Liver (tissue), 9 donors: Measurements from ENCODE around the gene LRRC72. TPM values are rescaled to one million over a fixed set of nuclear protein-coding genes. Genes with fewer than 3 reads are reported as not detected.
"Not testable (repeated sequence)": the region's sequence is repeated elsewhere in the genome, so short reads cannot be mapped to it uniquely, and the experiment has no call there.

ENCODE experiments used
- DNase-seq: peaks from one replicate; pipeline ENCODE4 v3.0.0-alpha.2; 2017; ENCODE audit warnings: low spot score
- H3K27ac ChIP-seq, 2 donors: one replicate each; pipeline ENCODE4 v1.7.0; 2013; ENCODE audit warnings: inconsistent platforms in 2 of 2, low read length in 2 of 2, control low read depth in 1 of 2, low read depth in 1 of 2, mild to moderate bottlenecking in 1 of 2
- H3K27me3 ChIP-seq, 4 donors: one replicate each; pipeline versions ENCODE4 v1.6.1 to v1.7.0; 2013; ENCODE audit warnings: low read length in 3 of 4, inconsistent platforms in 1 of 4, mild to moderate bottlenecking in 1 of 4, moderate library complexity in 1 of 4; ENCODE audit not compliant: control insufficient read depth in 4 of 4, insufficient read depth in 4 of 4
- H3K36me3 ChIP-seq, 4 donors: one replicate each; pipeline versions ENCODE4 v1.6.1 to v1.7.0; 2013; ENCODE audit warnings: low read length in 3 of 4, mild to moderate bottlenecking in 3 of 4, low read depth in 1 of 4, moderate library complexity in 1 of 4; ENCODE audit not compliant: control insufficient read depth in 4 of 4, insufficient read depth in 3 of 4
- H3K4me1 ChIP-seq, 4 donors: one replicate each; pipeline versions ENCODE4 v1.6.1 to v1.7.0; 2013; ENCODE audit warnings: low read length in 3 of 4, mild to moderate bottlenecking in 3 of 4, moderate library complexity in 1 of 4; ENCODE audit not compliant: control insufficient read depth in 4 of 4, insufficient read depth in 4 of 4
- H3K4me3 ChIP-seq, 3 donors: one replicate each; pipeline versions ENCODE4 v1.6.1 to v1.7.0; 2013; ENCODE audit warnings: low read length in 3 of 3, control low read depth in 1 of 3, low read depth in 1 of 3, mild to moderate bottlenecking in 1 of 3
- H3K9ac ChIP-seq, 2 donors: one replicate each; pipeline ENCODE4 v1.7.0; 2013; ENCODE audit warnings: low read length in 2 of 2, mild to moderate bottlenecking in 2 of 2, moderate library complexity in 2 of 2, control low read depth in 1 of 2, low read depth in 1 of 2
- H3K9me3 ChIP-seq, 4 donors: one replicate each; pipeline versions ENCODE4 v1.6.1 to v1.7.0; 2013; ENCODE audit warnings: low read length in 3 of 4; ENCODE audit not compliant: control insufficient read depth in 4 of 4
- CTCF ChIP-seq: fragments of 150-350 bp; IDR thresholded peaks from 2 replicates; pipeline ENCODE4 v1.5.1; 2017; ENCODE audit warnings: improper control_type of control experiment, low read depth, low read length; ENCODE audit not compliant: missing input control
- FOXA1 ChIP-seq: IDR thresholded peaks from 2 replicates; pipeline ENCODE4 v1.6.1; 2016; ENCODE audit warnings: antibody characterized with exemption
- GABPA ChIP-seq, 2 donors: IDR thresholded peaks in 1 of 2; conservative IDR thresholded peaks in 1 of 2; 2 replicates each; pipeline ENCODE4 v1.6.1; 2016; ENCODE audit warnings: antibody characterized with exemption in 2 of 2, mild to moderate bottlenecking in 1 of 2, moderate library complexity in 1 of 2
- HNF4A ChIP-seq, 2 donors: conservative IDR thresholded peaks; 2 replicates each; pipeline ENCODE4 v1.6.1; 2016; ENCODE audit warnings: antibody characterized with exemption in 2 of 2, mild to moderate bottlenecking in 2 of 2
- HNF4G ChIP-seq: IDR thresholded peaks from 2 replicates; pipeline ENCODE4 v1.6.1; 2016; ENCODE audit warnings: antibody characterized with exemption
- MAX ChIP-seq: IDR thresholded peaks from 2 replicates; pipeline ENCODE4 v1.6.1; 2016; ENCODE audit warnings: antibody characterized with exemption
- NR2F2 ChIP-seq: IDR thresholded peaks from 2 replicates; pipeline ENCODE4 v1.6.1; 2016; ENCODE audit warnings: antibody characterized with exemption
- RAD21 ChIP-seq, 2 donors: IDR thresholded peaks; 2 replicates each; pipeline ENCODE4 v1.6.1; 2016; ENCODE audit warnings: antibody characterized with exemption in 2 of 2, mild to moderate bottlenecking in 2 of 2
- SP1 ChIP-seq: IDR thresholded peaks from 2 replicates; pipeline ENCODE4 v1.6.1; 2018; ENCODE audit warnings: antibody characterized with exemption, mild to moderate bottlenecking
- TAF1 ChIP-seq: conservative IDR thresholded peaks from 2 replicates; pipeline ENCODE4 v1.6.1; 2016; ENCODE audit warnings: antibody characterized with exemption, mild to moderate bottlenecking
- YY1 ChIP-seq: IDR thresholded peaks from 2 replicates; pipeline ENCODE4 v1.6.1; 2016; ENCODE audit warnings: antibody characterized with exemption, mild to moderate bottlenecking
- ZBTB33 ChIP-seq: IDR thresholded peaks from 2 replicates; pipeline ENCODE4 v1.6.1; 2016; ENCODE audit warnings: antibody characterized with exemption
- WGBS: extraction: QIAGEN DNeasy Blood & Tissue Kit; methylation state at CpG from one replicate; pipeline ENCODE4 v1.1.7; 2013; 5-methylcytosine and 5-hydroxymethylcytosine counted together
- polyA plus RNA-seq, 2 donors: library from polyadenylated mRNA; stranded (reverse) in 1 of 2; unstranded in 1 of 2; fragments of 200-250 nt in 1 of 2; fragments of >200 nt in 1 of 2; fragmentation: Nextera tagmentation in 1 of 2; extraction: Ambion mirVana in 1 of 2; gene quantifications; one replicate each; pipeline versions ENCODE4 v1.2.1 to v1.2.3, GENCODE V29; 2013 to 2015
- total RNA-seq, 2 donors: library from RNA; depleted of rRNA; stranded (reverse); fragments of >200 nt; gene quantifications; one replicate each; pipeline ENCODE4 v1.2.3, GENCODE V29; 2014
- TF ChIP-seq, protein P1 (sequence below): IDR thresholded peaks from 2 replicates; pipeline ENCODE4 v1.6.1; 2016; ENCODE audit warnings: antibody characterized with exemption
- TF ChIP-seq, protein P2 (sequence below): IDR thresholded peaks from 2 replicates; pipeline ENCODE4 v1.6.1; 2016; ENCODE audit warnings: antibody characterized with exemption, mild to moderate bottlenecking
- donor health status: healthy.
- donor health status: healthy.
- donor health status: healthy.
- donor health status: healthy.
- donor health status: healthy.

LRRC72 gene
- total and polyA plus RNA-seq, 4 donors = not detected

DNA sequence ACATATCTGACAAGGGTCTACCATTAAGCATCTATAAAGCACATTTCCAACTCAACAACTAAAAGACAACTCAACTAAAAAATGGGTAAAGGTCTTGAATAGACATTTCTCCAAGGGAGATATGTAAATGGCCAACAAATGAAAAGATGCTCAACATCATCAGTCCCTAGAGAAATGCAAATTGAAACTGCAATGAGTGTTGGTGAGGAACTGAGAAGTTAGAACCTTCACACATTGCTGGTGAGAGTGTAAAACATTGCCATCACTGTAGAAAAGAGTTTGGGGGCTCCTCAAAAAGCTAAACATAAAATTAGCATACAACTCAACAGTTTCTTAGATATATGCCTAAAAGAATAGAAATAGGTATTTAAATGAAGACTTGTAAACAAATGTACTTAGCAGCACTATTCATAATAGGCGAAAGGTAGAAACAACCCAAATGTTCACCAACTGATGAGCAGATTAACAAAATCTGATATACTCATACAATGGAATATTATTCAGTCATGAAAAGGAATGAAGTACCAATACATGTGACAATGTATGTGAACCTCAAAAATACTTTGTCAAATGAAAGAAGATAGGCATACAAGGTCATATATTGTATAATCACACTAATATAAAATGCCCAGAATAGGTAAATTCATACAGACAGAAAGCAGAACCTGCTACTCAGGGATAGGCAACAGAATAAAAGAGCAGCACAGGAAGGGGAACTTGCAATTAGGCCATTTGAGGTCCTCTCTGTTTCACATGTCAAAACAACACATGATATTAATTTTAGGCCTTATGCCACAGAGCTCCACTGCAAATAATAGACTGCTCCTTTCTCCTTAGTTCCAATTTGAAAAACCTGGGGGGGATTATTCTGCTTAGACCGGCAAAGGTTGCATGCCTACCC is 10.6 kb upstream of the LRRC72 start:
- no peak for DNase-seq
- no peak overlapping the region for H3K9ac ChIP-seq
- H3K27me3 ChIP-seq = no peaks in the 10 kb centered on the region
- WGBS = 93% methylated on average over 2 of the region's 2 CpGs
- H3K36me3 ChIP-seq = no peaks in the 10 kb centered on the region
- no peak overlapping the region for H3K27ac ChIP-seq
- TF ChIP-seq NR2F2 (no peak), FOXA1 (no peak), SP1 (no peak), HNF4G (no peak), ZBTB33 (no peak), TAF1 (no peak)
- TF ChIP-seq, protein P1, sequence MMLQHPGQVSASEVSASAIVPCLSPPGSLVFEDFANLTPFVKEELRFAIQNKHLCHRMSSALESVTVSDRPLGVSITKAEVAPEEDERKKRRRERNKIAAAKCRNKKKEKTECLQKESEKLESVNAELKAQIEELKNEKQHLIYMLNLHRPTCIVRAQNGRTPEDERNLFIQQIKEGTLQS = no peak
- TF ChIP-seq, protein P2, sequence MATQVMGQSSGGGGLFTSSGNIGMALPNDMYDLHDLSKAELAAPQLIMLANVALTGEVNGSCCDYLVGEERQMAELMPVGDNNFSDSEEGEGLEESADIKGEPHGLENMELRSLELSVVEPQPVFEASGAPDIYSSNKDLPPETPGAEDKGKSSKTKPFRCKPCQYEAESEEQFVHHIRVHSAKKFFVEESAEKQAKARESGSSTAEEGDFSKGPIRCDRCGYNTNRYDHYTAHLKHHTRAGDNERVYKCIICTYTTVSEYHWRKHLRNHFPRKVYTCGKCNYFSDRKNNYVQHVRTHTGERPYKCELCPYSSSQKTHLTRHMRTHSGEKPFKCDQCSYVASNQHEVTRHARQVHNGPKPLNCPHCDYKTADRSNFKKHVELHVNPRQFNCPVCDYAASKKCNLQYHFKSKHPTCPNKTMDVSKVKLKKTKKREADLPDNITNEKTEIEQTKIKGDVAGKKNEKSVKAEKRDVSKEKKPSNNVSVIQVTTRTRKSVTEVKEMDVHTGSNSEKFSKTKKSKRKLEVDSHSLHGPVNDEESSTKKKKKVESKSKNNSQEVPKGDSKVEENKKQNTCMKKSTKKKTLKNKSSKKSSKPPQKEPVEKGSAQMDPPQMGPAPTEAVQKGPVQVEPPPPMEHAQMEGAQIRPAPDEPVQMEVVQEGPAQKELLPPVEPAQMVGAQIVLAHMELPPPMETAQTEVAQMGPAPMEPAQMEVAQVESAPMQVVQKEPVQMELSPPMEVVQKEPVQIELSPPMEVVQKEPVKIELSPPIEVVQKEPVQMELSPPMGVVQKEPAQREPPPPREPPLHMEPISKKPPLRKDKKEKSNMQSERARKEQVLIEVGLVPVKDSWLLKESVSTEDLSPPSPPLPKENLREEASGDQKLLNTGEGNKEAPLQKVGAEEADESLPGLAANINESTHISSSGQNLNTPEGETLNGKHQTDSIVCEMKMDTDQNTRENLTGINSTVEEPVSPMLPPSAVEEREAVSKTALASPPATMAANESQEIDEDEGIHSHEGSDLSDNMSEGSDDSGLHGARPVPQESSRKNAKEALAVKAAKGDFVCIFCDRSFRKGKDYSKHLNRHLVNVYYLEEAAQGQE = no peak
- H3K9me3 ChIP-seq = peaks cover 0 to 2% (median 0%) of the 10 kb centered on the region in 4 donors
- no peak overlapping the region for H3K4me3 ChIP-seq
- no peaks in the 10 kb centered on the region for H3K4me1 ChIP-seq

GRCh38 chr7:16519985-16520384 is 6.6 kb upstream of the LRRC72 start:
- H3K36me3 ChIP-seq, H3K9ac ChIP-seq, H3K27ac ChIP-seq, H3K9me3 ChIP-seq, H3K4me3 ChIP-seq, H3K27me3 ChIP-seq, DNase-seq, H3K4me1 ChIP-seq: not testable (repeated sequence)
- 94% methylated on average over 2 of the region's 2 CpGs for whole genome bisulfite sequencing

GRCh38 chr7:16524332-16524731 is 2.3 kb upstream of the LRRC72 start:
- no peak for DNase-seq
- 48% methylated on average over 1 of the region's 1 CpG for WGBS

More at GRCh38 chr7:16524332-16524731, 2.3 kb upstream of the LRRC72 start:
- H3K4me3 ChIP-seq = no peak overlapping the region
- TF ChIP-seq RAD21 (IDR thresholded peaks at IDR 0.05) (no peak), MAX (no peak), HNF4G (no peak), GABPA (IDR thresholded peaks at IDR 0.05 in 1 of 2, conservative IDR thresholded peaks at IDR 0.05 in 1 of 2) (no peak), YY1 (no peak), CTCF (no peak), HNF4A (conservative IDR thresholded peaks at IDR 0.05) (no peak)
- TF ChIP-seq, protein P1 = no peak
- H3K36me3 ChIP-seq = no peaks in the 10 kb centered on the region
- no peak overlapping the region for H3K27ac ChIP-seq
- no peaks in the 10 kb centered on the region for H3K27me3 ChIP-seq
- H3K4me1 ChIP-seq = no peaks in the 10 kb centered on the region
- H3K9me3 ChIP-seq = no peaks in the 10 kb centered on the region
- H3K9ac ChIP-seq = no peak overlapping the region
